ENCODE data around the gene SYNPO2. TPM values are rescaled to one million over a fixed set of nuclear protein-coding genes. Genes with fewer than 3 reads are reported as not detected.

The SYNPO2 gene
- total RNA-seq, 6 experiments from 2014 or later: 2.7 to 11.2 (median 8.2) TPM

GRCh38 chr4:118916691-118917289 lies 28.1 kb downstream of the SYNPO2 start:
- DNase-seq: no peak
- Histone ChIP-seq H3K4me1 (no peaks in the 10 kb centered on the region), H3K4me3 (no peak overlapping the region), H3K36me3 (no peaks in the 10 kb centered on the region), H3K9me3 (no peaks in the 10 kb centered on the region), H3K27ac (no peak overlapping the region), H3K27me3 (no peaks in the 10 kb centered on the region)
- TF ChIP-seq CTCF (IDR thresholded peaks at IDR 0.05): no peak
- no peak for TF ChIP-seq POLR2A (IDR thresholded peaks at IDR 0.05)
- WGBS (ENCODE audit: insufficient coverage, low coverage, low lambda C conversion rate, missing lambda C conversion rate): 89% methylated on average over 9 of the region's 9 CpGs
- ATAC-seq: no peak
- intact Hi-C loops (cut with DNase I): no loop called here

GRCh38 chr4:118917582-118917981 lies 28.9 kb downstream of the SYNPO2 start:
- Histone ChIP-seq H3K4me3 (no peak overlapping the region), H3K4me1 (no peaks in the 10 kb centered on the region), H3K9me3 (no peaks in the 10 kb centered on the region), H3K27ac (no peak overlapping the region), H3K36me3 (no peaks in the 10 kb centered on the region), H3K27me3 (no peaks in the 10 kb centered on the region)
- intact Hi-C loops (cut with DNase I): no loop called here
- 23% methylated on average over 2 of the region's 2 CpGs for WGBS (ENCODE audit: insufficient coverage, low coverage, low lambda C conversion rate, missing lambda C conversion rate)
- ATAC-seq (no peak), DNase-seq (no peak)
- TF ChIP-seq POLR2A (IDR thresholded peaks at IDR 0.05): no peak
- TF ChIP-seq CTCF (IDR thresholded peaks at IDR 0.05): no peak

GRCh38 chr4:118918388-118918787 lies 29.7 kb downstream of the SYNPO2 start:
- no peaks in the 10 kb centered on the region for H3K36me3 ChIP-seq
- no peaks in the 10 kb centered on the region for H3K27me3 ChIP-seq
- H3K4me3 ChIP-seq: no peak overlapping the region
- no peak for TF ChIP-seq POLR2A (IDR thresholded peaks at IDR 0.05)
- no peak for TF ChIP-seq CTCF (IDR thresholded peaks at IDR 0.05)
- H3K9me3 ChIP-seq: no peaks in the 10 kb centered on the region
- H3K4me1 ChIP-seq: no peaks in the 10 kb centered on the region
- no peak for DNase-seq
- 69% methylated on average over 3 of the region's 3 CpGs for WGBS (ENCODE audit: insufficient coverage, low coverage, low lambda C conversion rate, missing lambda C conversion rate)
- peak in 1 of 4 donors; percentile 37 for ATAC-seq
- H3K27ac ChIP-seq: no peak overlapping the region
- intact Hi-C loops (cut with DNase I): no loop called here

GRCh38 chr4:118920247-118920646 lies 31.6 kb downstream of the SYNPO2 start:
- Histone ChIP-seq H3K27ac (no peak overlapping the region), H3K9me3 (no peaks in the 10 kb centered on the region), H3K27me3 (no peaks in the 10 kb centered on the region), H3K4me3 (no peak overlapping the region), H3K36me3 (no peaks in the 10 kb centered on the region), H3K4me1 (no peaks in the 10 kb centered on the region)
- TF ChIP-seq POLR2A (IDR thresholded peaks at IDR 0.05): no peak
- no peak for TF ChIP-seq CTCF (IDR thresholded peaks at IDR 0.05)
- intact Hi-C loops (cut with DNase I): no loop called here
- 59% methylated on average over 2 of the region's 2 CpGs for WGBS (ENCODE audit: insufficient coverage, low coverage, low lambda C conversion rate, missing lambda C conversion rate)
- no peak for DNase-seq
- no peak for ATAC-seq

- Histone ChIP-seq H3K27me3 (no peaks in the 10 kb centered on the region), H3K36me3 (no peaks in the 10 kb centered on the region), H3K9me3 (no peaks in the 10 kb centered on the region), H3K27ac (no peak overlapping the region), H3K4me1 (no peaks in the 10 kb centered on the region), H3K4me3 (no peak overlapping the region)
- TF ChIP-seq CTCF (IDR thresholded peaks at IDR 0.05) (no peak), POLR2A (IDR thresholded peaks at IDR 0.05) (no peak)
- ATAC-seq: no peak
- intact Hi-C loops (cut with DNase I): no loop called here
- no peak for DNase-seq
These were observed 33.1 kb downstream of the SYNPO2 start for GRCh38 chr4:118921786-118922185.
